Activated naive CD4-positive, alpha-beta T cell treated with Interleukin-2 at 50 U/mL for 16 hours (primary cell): ENCODE measurements around the gene SLC9A8.
"Not testable (repeated sequence)": the region's sequence is repeated elsewhere in the genome, so short reads cannot be mapped to it uniquely, and the experiment has no call there.

Experiments used
- DNase-seq: peaks from one replicate; pipeline ENCODE4 v3.0.0-alpha.2; 2020

Gene SLC9A8

GRCh38 chr20:49882171-49882970 lies 69.7 kb downstream of the SLC9A8 start:
- no peak for DNase-seq

GRCh38 chr20:49883246-49883802 lies 70.7 kb downstream of the SLC9A8 start:
- no peak for DNase-seq

- no peak for DNase-seq
These were observed 73.1 kb downstream of the SLC9A8 start for GRCh38 chr20:49885558-49886332.

- no peak for DNase-seq
These were observed 74.1 kb downstream of the SLC9A8 start for GRCh38 chr20:49886571-49887213.

GRCh38 chr20:49887251-49888211 lies 74.9 kb downstream of the SLC9A8 start:
- no peak for DNase-seq

GRCh38 chr20:49888212-49889000 lies 75.8 kb downstream of the SLC9A8 start:
- DNase-seq: peak; percentile 66

GRCh38 chr20:49889001-49889934 lies 76.6 kb downstream of the SLC9A8 start:
- no peak for DNase-seq

GRCh38 chr20:49889935-49890333 lies 77.3 kb downstream of the SLC9A8 start:
- DNase-seq: no peak

GRCh38 chr20:49890471-49891361 lies 78.1 kb downstream of the SLC9A8 start:
- no peak for DNase-seq

- no peak for DNase-seq
These were observed 79.0 kb downstream of the SLC9A8 start for GRCh38 chr20:49891476-49892110.

GRCh38 chr20:49892260-49892659 lies 79.6 kb downstream of the SLC9A8 start:
- DNase-seq: no peak

GRCh38 chr20:49892817-49893216 lies 80.2 kb downstream of the SLC9A8 start:
- no peak for DNase-seq

GRCh38 chr20:49893242-49894072 lies 80.8 kb downstream of the SLC9A8 start:
- DNase-seq: peak; percentile 63

- DNase-seq: peak; percentile 38
These were observed 81.4 kb downstream of the SLC9A8 start for GRCh38 chr20:49894073-49894470.

GRCh38 chr20:49895474-49896093 lies 83.0 kb downstream of the SLC9A8 start:
- DNase-seq: not testable (repeated sequence)

- DNase-seq: no peak
These were observed 83.6 kb downstream of the SLC9A8 start for GRCh38 chr20:49896204-49896603.
